Activated CD8-positive, alpha-beta memory T cell treated with anti-CD3 and anti-CD28 coated beads, Interleukin-2, amount 50 U/mL, for 1 hour (primary cell): ENCODE results near the gene PGAP3.

ENCODE experiments used
- DNase-seq: peaks from one replicate; pipeline ENCODE4 v3.0.0-alpha.2; 2020; ENCODE audit errors: extremely low read depth

PGAP3 gene

DNA sequence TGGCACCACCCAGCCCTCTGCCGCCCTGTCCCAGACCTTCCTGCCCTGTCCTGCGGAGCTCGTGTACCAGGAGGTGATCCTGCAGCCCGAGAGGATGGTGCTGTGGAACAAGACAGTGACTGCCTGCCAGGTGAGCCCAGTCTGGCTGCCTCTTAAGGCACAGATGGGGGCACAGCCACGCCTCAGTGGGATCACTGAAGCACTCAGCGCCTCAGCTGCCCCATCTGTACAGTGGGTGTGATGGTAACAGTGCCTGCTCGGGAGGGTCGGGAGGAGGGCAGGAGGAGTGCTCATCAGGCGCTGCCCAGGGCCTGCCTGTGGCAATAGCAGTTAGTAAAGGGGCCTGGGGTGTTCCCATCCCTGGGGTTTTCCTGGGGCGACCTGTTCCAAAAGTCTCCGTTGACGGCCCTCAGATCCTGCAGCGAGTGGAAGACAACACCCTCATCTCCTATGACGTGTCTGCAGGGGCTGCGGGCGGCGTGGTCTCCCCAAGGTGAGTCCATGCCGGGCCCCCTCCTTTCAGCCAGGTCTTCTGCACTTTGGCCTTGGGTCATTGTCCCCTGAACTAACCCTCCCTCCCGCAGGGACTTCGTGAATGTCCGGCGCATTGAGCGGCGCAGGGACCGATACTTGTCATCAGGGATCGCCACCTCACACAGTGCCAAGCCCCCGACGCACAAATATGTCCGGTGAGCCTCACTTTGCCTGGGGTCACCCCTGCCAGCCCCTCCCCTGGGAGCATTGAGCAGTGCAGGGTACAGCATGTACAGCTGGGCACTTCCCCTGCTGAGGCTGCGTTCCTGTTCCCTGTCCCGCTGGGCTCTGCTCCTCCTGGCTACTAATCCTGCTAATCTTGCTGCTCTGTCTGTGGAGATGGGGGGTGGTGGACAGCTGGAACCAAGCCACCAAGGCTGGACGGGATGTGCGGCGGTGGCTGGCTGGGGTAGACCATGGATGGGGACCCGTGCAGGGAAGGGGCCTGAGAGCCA is 27.2 kb downstream of the PGAP3 start:
- DNase-seq: no peak

DNA sequence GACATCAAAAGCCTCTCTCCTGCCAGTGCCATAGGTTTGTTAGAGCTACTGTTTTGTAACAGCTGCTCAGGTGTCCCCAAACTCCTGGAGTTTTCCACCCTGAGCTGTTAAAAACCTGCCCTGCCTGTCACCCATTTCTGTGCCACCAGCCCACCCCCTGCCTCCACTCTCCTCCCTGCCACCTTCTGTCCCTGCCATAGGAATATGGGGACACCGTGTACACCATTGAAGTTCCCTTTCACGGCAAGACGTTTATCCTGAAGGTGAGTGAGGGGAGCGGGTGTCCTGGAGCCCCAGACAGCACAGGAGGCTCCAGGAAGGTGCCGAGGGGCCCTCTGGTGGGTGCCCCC is 27.9 kb downstream of the PGAP3 start:
- no peak for DNase-seq

DNA sequence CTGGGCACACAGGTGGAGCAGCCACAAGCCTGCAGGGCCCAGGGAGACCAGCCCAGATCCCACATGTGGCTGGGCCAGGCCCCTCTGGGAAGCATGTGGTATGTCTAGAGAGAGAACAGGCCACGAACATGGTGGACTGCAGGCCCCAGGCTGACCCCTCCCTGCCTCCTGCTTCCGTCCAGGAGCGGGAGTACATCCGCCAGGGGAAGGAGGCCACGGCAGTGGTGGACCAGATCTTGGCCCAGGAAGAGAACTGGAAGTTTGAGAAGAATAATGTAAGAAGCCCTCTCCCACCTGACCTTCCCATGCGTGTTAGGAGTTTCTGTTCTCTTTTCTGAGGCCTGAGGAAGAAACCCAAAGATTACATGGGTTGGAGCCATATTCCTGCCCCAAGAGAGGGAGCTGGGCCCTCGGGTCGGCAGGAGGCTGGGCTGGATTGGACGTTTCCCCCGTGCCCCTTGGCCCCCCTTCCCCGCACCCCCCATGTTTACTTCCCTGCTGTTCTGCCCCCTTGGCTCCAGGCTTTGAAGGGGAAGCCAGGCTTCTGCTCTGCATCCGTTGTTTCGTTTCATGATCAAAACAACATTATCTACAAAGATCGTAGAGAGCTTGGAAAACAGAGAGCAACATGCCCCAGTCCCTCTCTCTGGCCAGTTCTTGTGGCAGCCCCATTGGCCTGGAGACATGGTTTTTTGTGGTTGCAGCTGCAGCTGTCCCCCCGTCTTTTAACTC is 28.4 kb downstream of the PGAP3 start:
- no peak for DNase-seq

DNA sequence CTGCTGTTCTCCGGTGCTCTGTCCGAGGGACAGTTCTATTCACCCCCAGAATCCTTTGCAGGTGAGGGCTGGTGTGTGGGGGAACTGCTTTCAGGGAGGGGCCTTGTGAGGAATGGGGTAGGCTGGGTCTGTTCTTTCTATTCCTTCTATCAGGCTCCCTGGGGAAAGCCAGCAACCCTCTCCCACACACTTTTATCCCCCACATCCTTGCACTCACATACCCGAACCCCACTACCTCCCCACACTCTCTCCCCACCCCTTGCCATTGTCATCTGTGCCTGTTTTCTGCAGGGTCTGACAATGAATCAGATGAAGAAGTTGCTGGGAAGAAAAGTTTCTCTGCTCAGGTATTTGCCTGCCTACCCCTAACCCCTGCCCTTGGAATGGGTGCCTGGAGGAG is 29.1 kb downstream of the PGAP3 start:
- DNase-seq: no peak

DNA sequence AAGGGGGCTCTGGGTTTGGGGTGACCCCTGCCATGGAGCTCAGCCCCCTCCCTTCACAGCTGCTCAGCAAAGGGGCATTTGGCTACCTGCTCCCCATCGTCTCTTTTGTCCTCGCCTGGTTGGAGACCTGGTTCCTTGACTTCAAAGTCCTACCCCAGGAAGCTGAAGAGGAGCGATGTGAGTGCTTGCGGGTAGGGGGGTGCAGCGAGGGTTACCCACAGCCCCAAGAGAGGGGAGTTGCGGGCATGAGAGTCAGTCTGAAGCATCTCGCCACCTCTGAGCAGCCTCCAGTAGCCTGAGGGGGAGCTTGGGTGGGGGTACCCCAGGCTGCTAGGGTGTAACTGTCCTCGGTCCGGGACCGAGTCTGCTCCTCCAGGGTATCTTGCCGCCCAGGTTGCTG is 29.5 kb downstream of the PGAP3 start:
- no peak for DNase-seq

DNA sequence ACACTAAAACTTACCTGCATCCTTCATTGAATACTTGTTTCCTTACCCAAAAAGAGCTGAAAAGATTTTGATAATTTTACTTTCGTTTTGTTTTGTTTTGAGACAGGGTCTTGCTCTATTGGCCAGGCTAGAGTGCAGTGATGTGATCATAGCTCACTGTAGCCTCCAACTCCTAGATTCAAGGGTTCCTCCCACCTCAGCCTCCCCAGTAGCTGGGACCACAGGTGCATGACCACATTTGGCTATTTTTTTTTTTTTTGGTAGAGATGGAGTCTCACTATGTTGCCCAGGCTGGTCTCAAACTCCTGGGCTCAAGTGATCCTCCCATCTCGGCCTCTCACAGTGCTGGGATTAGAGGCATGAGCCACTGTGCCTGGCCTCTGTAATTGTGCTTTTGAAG is 32.8 kb downstream of the PGAP3 start:
- DNase-seq: no peak

DNA sequence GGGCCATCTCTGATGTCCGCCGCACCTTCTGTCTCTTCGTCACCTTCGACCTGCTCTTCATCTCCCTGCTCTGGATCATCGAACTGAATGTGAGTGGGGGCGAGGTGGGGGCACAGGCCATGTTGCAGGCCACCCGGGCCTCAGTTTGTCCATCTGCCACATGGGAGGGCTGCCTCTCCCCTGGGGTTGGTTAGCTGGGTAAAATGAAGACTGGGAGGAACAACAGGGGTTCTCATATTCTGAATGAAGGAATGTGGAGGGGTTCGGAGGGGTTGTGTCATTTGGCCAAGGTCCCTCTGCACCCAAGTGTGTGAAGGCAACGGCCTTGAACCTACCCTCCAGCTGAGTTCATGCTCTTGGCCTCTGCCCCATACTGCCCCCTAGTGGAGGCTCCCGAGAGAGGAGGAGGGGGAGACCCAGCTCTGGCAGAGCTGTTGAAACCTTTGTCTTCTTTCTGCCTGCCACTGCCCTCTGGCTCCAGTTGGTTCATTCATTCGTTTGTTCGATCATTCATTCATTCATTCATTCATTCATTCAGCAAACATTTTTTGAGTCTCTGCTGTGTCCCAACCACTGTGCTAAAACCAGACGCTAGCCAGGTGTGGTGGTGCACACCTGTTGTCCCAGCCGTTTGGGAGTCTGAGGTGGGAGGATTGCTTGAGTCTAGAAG is 34.1 kb downstream of the PGAP3 start:
- peak; percentile 39 for DNase-seq

DNA sequence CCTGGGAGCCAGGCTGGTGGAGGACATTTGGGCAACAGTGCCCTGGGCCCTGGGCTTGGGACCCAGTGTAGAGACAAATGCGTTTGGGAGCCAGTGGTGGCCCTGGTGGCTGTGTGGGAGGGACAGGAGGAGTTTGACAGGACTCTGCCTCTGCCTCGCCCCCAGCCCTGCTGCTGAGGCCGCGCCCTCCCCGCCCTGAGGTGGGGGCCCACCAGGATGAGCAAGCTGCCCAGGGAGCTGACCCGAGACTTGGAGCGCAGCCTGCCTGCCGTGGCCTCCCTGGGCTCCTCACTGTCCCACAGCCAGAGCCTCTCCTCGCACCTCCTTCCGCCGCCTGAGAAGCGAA is 34.6 kb downstream of the PGAP3 start:
- no peak for DNase-seq

DNA sequence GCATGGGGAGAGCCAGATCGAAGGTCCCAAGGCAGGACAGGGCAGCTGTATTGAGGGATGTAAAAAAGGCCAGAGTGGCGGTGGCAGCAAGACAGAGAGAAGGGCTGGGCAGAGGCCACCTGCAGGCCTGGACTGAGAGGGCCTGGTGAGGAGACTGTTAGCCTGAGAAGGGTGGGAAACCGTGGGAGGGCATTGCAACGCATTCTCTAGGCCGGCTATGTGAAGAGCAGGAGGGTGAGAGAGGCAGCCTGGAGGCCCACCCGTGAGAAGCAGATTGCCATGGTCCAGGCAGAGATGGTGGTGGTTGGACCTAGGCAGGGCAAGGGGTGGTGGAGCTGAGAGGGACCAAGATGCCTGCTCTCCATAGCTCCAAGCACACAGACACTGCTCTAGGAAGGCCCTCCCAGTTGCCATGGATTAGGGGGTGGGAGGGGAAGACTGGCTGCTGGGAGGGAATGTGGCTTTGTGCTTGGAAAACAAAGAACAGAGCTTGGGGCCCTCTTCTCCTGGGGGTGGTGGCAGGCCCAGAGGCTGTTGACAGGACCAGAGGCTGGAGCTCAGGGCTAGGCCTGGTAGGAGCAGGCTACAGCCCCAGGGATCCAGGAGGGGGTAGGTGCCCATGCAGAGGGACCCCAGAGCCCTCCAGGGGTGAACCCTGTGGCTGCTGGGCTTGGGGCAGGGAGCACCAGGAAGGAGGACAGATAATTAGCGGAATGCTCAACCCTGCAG is 35.1 kb downstream of the PGAP3 start:
- DNase-seq: no peak

DNA sequence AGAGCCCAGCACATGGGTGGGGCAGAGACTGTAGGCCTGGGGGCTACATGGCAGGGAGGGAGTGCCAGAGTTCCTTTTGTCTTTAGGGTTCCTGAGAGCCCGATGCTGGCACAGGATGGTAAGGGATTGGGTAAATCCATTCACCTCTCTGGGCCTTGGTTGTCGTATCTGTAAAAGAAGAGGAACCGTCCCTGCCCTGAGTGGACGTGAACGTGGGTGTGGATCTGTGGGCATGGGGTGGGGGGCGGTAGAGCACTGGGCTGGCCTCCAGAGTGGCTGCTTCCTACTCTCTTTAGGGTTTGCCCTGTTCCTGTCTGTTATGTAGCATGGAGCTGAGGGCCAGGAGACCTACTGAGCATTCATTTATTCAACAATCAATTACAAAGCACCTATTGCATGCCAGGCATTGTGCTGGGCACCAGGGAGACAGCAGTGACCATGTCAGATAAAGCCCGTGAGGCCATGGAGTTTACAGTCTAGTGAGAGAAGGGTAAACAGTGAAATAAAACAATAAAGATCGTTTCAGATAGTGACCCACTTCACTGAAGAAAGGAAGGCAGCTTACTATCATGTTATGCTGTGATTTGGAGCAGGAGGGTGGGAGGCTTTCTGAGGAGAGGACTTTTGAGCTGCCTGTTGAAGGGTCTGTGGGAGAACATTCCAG is 35.8 kb downstream of the PGAP3 start:
- no peak for DNase-seq

DNA sequence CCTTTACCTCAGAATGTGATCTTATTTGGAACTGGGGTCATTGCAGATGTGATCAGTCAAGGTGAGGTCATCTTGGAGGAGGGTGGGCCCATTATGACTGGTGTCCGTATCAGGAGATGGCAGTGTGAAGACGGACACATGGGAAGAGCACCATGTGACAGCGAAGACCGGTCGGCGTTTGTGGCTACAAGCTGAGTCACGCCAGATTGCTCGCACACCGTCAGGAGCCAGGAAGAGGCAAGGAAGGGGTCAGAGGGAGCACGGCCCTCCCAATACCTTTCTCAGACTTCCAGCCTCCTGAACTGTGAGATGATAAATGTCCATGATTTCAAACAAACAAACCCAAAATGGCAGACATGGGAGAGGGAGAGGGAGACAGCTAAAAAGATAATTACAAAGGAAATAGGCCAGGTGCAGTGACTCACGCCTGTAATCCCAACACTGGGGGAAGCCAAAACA is 37.7 kb downstream of the PGAP3 start:
- no peak for DNase-seq

DNA sequence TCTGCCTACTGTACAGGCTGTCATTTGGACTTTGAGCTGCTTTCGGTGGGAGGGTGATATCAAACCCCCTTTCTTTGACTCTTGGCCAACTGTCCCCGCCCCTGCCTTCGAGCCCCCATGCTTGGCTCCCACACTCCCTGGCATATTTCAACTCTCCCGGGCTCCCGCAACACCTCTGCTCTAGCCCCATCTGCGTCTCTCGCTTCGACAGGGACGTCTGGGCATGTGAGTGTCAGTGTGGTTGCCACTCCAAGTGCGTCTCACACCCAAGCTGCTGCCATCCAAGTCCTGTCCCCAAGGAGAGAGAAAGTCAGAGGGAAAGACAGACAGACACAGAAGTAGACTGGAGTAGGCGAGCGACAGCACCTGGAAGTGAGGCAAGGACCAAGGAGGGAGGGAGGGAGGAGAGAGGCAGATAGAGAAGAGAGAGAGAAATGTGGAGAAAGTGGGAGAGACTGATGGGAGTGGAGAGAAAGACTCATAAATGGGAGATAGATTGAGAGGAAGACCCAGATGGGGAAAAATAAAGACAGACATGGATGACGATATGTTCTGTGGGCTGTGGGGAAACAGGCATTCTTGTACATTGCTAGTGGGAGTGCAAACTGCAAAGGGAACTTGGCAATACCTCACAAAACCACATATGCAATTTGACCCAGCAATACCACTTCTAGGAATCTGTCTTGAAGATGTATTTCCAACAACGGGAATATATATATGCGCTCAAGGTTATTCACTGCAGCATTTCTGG is 39.1 kb downstream of the PGAP3 start:
- no peak for DNase-seq

DNA sequence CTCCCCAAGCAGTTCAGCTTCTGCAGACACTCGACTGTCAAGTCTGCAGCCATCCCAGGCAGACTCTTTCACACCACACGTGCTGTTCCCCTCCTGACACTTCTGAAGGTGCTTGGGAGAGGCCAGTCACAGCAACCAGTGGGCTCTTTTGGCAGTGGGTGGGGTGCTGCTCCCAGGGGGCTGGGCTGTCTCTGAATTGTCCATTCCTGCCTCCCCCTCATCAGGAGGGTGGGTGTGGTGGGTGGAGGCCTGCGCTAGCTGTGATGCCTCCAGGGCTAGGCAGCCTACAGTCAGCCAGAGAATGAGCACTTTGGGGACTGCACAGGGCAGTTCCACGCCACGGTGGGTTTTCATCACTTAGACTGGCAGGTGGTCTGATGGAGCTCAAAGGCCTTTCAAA is 40.6 kb downstream of the PGAP3 start:
- DNase-seq: no peak

DNA sequence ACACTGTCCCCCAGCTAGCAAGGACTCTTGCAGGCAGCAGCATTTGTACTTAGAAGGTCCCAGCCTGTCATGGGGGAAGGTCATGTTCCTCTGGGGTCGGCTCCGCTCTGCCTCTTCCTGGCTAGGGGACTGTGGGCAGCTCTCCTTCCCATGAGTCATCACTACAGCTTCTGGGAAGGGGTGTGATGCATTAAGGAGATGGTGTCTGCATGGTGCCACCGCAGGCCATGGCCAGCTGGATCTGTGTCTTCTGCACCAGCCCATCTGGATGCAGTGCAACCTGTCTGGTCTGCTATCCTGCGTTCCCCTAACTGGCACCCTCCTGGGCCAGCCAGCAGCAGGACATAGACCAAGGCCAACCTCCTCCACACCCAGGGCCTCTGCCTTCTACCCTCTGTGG is 44.6 kb downstream of the PGAP3 start:
- DNase-seq: no peak

DNA sequence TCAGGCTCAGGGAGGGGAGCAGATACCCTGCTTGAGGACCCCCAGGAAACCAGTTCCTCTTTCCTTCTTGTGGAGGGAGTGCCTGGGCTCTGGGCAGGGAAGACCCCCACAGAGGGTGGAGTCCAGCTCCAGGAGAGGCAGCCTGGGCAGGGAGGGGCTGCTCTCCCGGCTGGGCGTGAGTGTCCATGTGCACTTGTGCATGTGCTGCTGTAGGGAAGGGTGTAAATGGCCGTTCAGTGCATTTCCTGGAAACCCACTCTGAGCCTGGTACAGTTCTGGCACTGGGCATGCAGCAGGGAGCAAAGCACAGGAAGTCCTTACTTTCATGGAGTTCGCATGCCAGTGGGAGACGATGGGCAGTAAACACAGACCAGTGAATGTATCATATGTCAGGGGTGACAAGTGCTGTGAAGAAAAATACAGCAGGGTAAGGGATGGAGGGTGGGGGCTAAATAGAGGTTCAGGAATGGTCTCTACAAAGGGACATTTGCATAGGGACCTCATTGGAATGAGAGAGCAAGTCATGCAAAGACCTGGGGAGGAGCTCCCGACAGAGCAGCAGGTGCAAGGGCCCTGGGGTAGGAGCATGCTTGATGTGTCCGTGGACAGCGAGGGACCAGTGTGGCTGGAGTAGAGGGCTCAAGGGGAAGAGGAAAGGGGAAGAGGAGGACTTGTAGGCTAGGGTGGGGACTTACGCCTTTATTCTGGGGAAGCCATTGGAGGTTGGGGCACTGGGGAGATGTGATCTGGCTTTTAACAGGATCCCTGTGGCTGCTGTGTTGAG is 45.4 kb downstream of the PGAP3 start:
- no peak for DNase-seq

DNA sequence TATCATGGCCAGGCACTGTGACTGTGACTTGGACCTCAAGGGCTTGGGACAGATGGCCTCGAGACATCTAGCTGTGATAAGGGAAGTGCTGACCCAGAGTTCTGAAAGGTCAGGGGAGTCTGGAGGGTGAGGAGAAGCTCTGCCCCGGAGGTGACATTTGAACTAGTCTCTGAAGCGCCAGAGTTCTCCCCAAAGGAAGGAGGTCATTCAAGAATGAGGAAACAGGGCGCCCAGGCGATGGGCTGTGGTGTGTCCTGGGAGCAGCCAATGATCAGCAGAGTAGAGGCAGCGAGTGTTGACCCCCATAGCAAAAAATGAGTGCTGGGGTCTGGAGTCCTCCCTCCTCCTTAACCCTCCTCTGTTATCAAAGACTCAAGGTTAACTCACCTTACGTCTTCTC is 46.0 kb downstream of the PGAP3 start:
- no peak for DNase-seq

DNA sequence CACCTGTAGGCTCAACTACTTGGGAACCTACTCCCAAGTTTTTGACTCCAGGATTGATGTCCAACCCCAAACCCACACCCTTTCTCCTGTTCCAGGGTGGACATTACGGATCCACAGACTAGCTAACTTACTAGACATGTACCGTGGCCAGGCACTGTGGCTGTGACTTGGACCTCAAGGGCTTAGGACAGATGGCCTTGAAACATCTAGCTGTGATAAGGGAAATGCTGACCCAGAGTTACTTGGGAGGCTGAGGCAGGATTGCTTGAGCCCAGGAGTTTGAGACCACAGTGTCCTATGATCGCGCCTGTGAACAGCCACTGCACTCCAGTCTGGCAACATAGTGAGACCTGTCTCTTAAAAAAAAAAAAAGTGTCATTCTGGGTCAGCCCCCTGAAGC is 46.8 kb downstream of the PGAP3 start:
- no peak for DNase-seq

DNA sequence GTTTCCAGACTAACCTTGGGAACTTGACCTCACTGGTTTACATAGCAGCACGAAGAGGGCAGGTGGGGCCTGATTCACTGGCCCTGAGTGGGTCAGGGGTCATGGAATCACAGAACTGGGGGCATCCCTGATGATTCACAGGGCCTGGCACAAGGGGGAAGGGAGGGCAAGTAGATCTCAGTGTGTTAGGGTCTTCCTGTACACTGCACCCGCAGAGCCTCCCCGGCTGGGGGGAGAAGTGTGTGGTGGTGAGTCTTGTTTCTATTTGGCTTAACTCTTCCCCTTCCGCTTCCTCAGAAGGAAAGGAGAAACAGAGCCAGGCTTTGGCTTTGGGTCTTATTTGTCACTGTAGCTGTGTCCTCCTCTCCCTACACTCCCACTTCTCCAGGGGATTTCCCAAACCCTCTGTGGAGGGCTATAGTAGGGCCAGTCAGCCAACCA is 47.2 kb downstream of the PGAP3 start:
- no peak for DNase-seq

DNA sequence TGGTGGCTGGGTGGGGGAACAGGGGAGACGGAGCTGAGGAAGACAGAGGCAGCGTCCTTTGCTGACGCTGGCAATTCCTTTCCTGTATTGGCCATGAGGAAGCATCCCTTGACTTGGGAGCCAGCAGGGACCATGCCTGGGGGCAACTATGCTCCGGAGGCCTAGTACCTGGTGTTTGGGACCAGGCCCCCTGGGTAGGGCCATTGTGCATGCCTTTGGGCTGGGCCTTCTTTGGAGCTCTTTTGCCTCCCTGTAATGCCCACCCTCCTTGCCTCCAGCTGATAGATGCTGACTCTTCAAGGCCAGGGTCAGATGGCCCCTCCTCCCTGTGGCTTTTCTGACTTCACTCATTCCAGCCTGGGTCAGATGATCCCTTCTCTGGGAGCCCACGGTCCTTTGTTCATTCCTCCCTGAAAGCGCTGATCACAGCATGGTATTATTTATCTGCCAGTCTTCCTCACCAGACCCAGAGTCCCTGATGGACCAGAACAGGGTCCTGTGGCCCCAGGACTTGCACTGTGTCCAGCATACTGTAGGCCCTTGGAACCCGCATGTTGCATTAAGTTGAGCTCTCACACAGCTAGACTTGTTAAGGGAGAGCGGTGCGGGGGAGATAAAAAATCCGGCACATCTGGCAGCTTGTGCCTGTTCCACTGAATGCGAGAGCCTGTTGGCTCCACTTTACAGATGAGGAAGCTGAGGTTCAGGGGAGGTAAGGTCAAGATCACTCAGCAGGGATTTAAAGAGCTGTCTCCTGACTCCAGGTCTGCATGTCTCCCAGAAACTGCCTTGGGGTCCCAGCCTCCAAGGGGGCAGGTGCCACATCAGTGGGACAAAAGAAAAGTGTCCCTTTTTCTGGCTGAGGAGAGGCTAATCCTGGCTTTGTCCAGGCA is 48.0 kb downstream of the PGAP3 start:
- no peak for DNase-seq
